Subcutaneous abdominal adipose tissue (tissue), 5 donors: ENCODE results near the gene AADACL4.

Experiments
- H3K27ac ChIP-seq: one replicate; pipeline ENCODE4 v1.7.0; 2013; ENCODE audit warnings: low read depth, mild to moderate bottlenecking, inconsistent platforms, low read length, moderate library complexity
- H3K27me3 ChIP-seq, 5 donors: one replicate each; pipeline ENCODE4 v1.7.0; 2013; ENCODE audit warnings: low read length in 5 of 5, inconsistent platforms in 1 of 5; ENCODE audit not compliant: control insufficient read depth in 5 of 5, insufficient read depth in 4 of 5
- H3K36me3 ChIP-seq, 5 donors: one replicate each; pipeline ENCODE4 v1.7.0; 2013; ENCODE audit warnings: low read length in 5 of 5; ENCODE audit not compliant: control insufficient read depth in 5 of 5, insufficient read depth in 5 of 5
- H3K4me1 ChIP-seq, 5 donors: one replicate each; pipeline ENCODE4 v1.7.0; 2013; ENCODE audit warnings: low read length in 5 of 5, mild to moderate bottlenecking in 3 of 5, moderate library complexity in 1 of 5; ENCODE audit not compliant: control insufficient read depth in 5 of 5, insufficient read depth in 5 of 5
- H3K4me3 ChIP-seq, 5 donors: one replicate each; pipeline ENCODE4 v1.7.0; 2013; ENCODE audit warnings: low read length in 5 of 5, low read depth in 1 of 5
- H3K9ac ChIP-seq, 5 donors: one replicate each; pipeline ENCODE4 v1.7.0; 2013; ENCODE audit warnings: low read length in 5 of 5, mild to moderate bottlenecking in 4 of 5, moderate library complexity in 3 of 5
- H3K9me3 ChIP-seq, 5 donors: one replicate each; pipeline ENCODE4 v1.7.0; 2013; ENCODE audit warnings: low read length in 5 of 5; ENCODE audit not compliant: control insufficient read depth in 5 of 5
- donor health status: healthy.
- donor health status: healthy.
- donor health status: healthy.
- donor health status: healthy.
- donor health status: healthy.

Gene AADACL4

DNA sequence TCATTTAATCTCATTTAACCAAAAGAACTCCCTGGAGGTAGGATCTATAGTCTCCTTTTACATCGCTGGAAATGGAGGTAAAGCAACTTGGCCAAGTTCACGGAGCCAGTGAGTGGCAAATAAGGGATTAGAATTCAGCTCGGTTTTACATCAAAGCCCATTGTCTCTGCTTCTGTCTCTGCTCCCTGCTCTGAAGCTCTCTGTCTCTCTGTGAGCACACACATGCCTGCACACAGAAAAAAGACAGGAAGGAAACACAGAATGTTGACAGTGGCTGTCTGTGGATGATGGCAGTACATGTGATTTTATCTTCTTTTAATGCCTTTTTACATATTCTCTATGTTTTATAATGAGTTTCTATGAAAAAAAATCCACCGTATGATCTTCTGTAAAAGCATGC, 17.0 kb upstream of the AADACL4 start:
- Histone ChIP-seq H3K9me3 (no peaks in the 10 kb centered on the region), H3K4me1 (peaks cover 3 to 24% (median 13%) of the 10 kb centered on the region in 5 donors), H3K27ac (no peak overlapping the region), H3K27me3 (no peaks in the 10 kb centered on the region), H3K9ac (no peak overlapping the region), H3K4me3 (no peak overlapping the region), H3K36me3 (no peaks in the 10 kb centered on the region)

DNA sequence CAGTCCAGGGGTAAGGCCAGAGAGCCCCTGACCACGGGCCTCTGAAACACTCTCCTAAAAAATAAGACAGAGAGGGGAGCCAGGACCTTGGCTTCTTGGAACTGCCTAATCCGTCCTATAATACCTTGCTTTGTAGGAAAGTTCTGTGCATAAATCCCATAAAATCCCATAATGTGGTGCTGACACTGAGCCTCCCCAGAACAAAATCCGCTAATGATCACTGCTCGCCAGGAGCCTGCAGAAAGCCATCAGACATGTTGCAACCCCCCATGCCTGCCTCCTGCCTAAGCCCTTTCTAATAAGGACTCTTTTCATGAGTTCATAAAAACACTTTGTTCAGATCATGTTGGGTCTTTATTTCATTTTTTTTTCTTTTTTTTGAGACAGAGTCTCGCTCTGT, 16.6 kb upstream of the AADACL4 start:
- no peak overlapping the region for H3K9ac ChIP-seq
- no peaks in the 10 kb centered on the region for H3K27me3 ChIP-seq
- H3K4me1 ChIP-seq = peaks cover 0 to 21% (median 9%) of the 10 kb centered on the region in 5 donors
- H3K27ac ChIP-seq = no peak overlapping the region
- H3K9me3 ChIP-seq = no peaks in the 10 kb centered on the region
- no peak overlapping the region for H3K4me3 ChIP-seq
- H3K36me3 ChIP-seq = no peaks in the 10 kb centered on the region

DNA sequence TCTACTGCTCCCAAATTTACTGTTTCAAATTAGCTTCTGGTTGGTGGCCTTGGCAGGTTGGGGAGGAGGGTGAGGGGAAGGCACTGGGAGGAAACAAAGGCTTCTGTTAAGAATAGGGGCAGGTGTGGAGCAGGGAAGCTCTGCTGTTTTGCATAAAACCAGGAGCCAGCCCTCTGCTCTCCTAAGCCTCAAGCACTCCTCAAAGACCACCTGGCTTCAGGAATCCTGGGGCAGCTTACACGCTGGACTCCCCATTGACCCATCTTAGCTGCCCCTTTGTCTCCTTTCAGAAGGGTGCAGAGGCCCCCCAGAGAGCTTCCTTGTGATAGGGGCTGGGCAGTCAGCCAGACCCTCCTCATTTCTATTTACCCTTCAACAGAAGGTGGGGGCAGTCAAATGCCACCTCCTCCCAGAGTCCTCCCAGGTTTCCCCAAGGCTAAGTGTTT, 14.4 kb upstream of the AADACL4 start:
- Histone ChIP-seq H3K4me1 (peaks cover 0 to 20% (median 4%) of the 10 kb centered on the region in 5 donors), H3K9ac (no peak overlapping the region), H3K36me3 (no peaks in the 10 kb centered on the region), H3K9me3 (no peaks in the 10 kb centered on the region), H3K27ac (no peak overlapping the region), H3K27me3 (no peaks in the 10 kb centered on the region), H3K4me3 (no peak overlapping the region)

DNA sequence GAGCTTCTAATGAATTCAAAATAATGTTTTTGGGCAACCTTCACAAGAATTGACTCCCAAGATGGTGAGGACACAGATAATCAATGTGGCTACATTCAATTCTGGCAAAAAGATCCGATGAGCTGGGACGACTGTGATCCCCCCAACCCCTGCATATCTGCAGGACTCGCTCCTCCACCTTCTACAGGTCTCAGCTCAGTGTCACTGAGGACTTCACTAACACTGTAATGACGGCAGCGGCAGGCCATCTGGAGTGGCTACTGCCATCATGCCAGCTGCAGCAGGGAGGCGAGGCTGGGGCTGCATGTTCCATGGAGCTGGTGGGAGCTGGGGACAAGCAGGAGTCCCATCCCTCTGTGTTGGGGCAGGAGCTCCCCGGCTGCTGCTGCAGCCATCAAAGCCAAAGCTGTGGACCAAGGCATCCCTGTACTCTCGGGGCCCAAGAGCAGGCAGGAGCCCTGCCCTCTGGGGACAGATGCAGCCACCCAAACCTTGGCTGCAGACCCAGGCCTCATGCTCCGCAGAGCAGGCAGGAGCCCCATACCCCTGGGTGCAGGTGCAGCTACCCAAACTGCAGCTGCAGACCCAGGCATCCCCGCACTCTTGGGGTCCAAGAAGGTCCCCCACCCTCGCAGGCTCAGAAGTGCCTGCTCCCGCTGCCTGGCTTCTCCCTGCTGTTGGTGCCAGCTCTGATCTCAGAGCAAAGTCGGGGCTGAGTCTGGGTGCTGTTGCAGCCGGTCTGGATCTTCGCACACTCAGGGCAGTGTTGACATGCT, 13.7 kb upstream of the AADACL4 start:
- Histone ChIP-seq H3K4me3 (no peak overlapping the region), H3K4me1 (peaks cover 0 to 22% (median 5%) of the 10 kb centered on the region in 5 donors), H3K27ac (no peak overlapping the region), H3K9ac (no peak overlapping the region), H3K36me3 (no peaks in the 10 kb centered on the region), H3K9me3 (no peaks in the 10 kb centered on the region), H3K27me3 (no peaks in the 10 kb centered on the region)

DNA sequence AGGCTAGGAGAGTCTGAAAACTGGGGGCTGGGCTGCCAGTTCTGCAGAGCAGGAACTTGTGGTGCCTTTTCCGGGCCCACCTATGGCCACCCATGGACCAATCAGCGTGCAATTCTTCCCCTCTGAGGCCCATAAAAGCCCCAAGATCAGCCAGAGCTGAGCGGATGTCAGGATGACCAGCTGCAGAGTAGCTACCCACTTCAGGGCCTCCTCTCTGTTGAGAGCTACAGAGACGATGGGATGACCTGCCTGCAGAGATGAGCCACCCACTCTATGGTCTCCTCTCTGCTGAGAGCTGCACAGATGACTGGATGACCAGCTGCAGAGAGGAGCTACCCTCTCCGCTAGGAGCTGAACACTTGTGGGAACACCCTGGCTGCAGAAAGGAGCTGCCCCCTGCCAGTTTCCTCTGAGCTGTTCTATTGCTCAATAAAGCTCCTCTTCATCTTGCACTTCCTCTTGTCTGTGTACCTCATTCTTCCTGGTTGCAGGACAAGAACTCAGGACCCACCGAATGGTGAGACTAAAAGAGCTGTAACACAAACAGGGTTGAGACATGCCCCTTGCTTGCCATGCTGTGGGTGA, 12.8 kb upstream of the AADACL4 start:
- peaks cover under 1 to 29% (median 11%) of the 10 kb centered on the region in 5 donors for H3K4me1 ChIP-seq
- no peaks in the 10 kb centered on the region for H3K9me3 ChIP-seq
- H3K36me3 ChIP-seq = no peaks in the 10 kb centered on the region
- no peak overlapping the region for H3K9ac ChIP-seq
- no peaks in the 10 kb centered on the region for H3K27me3 ChIP-seq
- H3K27ac ChIP-seq = no peak overlapping the region
- H3K4me3 ChIP-seq = no peak overlapping the region

DNA sequence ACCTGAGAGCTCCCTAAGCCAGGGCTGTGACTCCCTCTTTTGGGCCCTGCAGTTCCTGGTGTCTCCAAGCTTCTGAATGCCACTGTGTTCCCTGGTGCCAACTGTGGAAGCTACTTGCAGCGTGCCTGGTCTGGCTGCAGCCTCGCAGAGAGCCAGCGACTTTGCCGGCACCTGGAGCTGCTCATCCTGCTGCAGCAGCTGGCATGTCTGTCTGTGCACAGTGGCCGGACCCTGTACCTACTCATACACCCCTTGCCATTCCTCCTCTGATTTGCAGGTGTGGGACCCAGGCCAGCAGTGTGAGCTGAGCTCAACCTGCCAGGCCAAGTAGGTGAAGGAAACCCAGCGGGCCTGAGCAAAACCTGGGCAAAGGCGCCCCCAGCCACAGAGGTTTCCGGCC, 12.3 kb upstream of the AADACL4 start:
- no peaks in the 10 kb centered on the region for H3K9me3 ChIP-seq
- peaks cover 0 to 3% (median 0%) of the 10 kb centered on the region in 5 donors for H3K27me3 ChIP-seq
- no peak overlapping the region for H3K27ac ChIP-seq
- no peak overlapping the region for H3K9ac ChIP-seq
- H3K36me3 ChIP-seq = no peaks in the 10 kb centered on the region
- H3K4me3 ChIP-seq = no peak overlapping the region
- H3K4me1 ChIP-seq = peaks cover 5 to 34% (median 17%) of the 10 kb centered on the region in 5 donors

DNA sequence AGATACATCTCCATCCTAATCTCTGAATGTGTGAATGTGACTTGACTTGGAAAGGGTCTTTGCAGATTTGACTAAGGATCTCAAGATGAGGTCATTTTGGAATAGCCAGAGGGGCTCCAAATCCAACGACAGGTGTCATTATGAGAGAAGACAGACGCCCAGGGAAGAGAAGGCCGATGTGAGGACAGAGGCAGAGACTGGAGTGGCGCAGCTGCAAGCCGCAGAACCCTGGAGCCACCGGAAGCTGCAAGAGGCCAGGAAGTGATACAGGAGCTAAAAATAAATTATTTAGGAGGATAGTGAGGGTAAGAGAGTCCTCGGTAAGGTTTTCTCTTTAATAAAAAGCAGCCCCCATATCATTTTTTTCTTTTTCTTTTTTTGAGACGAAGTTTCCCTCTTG, 9.7 kb upstream of the AADACL4 start:
- peaks cover 11 to 50% (median 33%) of the 10 kb centered on the region in 5 donors for H3K4me1 ChIP-seq
- no peaks in the 10 kb centered on the region for H3K36me3 ChIP-seq
- H3K4me3 ChIP-seq = no peak overlapping the region
- H3K9me3 ChIP-seq = peaks cover 0 to 6% (median 1%) of the 10 kb centered on the region in 5 donors
- H3K27ac ChIP-seq = peak overlapping the region; percentile 82
- no peak overlapping the region for H3K9ac ChIP-seq
- H3K27me3 ChIP-seq = peaks cover 0 to 3% (median 0%) of the 10 kb centered on the region in 5 donors

DNA sequence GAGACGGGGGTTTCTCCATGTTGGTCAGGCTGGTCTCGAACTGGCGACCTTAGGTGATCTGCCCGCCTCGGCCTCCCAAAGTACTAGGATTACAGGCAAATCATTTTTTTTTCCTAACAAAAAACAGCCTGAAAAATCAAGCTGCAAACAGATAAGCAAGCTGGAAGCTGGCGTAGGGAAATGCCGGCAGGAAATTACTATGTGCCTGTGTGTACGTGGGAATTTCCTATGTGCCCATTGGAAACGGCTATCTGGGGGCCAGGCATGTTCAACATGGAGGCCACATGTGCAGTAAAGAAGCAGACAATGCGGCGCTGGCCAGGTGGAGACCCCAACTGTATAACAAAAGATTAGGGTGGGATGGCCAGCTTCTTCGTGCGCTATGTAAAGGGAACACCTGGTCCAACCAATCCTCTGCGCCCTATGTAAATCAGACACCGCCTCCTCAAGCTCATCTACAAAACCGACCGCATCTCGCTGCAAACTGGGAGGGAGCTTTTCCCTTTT, 9.1 kb upstream of the AADACL4 start:
- peak overlapping the region in 1 of 5 donors; percentile 29 for H3K4me3 ChIP-seq
- H3K36me3 ChIP-seq = no peaks in the 10 kb centered on the region
- H3K4me1 ChIP-seq = peaks cover 11 to 50% (median 33%) of the 10 kb centered on the region in 5 donors
- H3K27ac ChIP-seq = peak overlapping the region; percentile 82
- H3K27me3 ChIP-seq = peaks cover 0 to 3% (median 0%) of the 10 kb centered on the region in 5 donors
- H3K9ac ChIP-seq = peak overlapping the region in 1 of 5 donors; percentile 52
- peaks cover 1 to 12% (median 7%) of the 10 kb centered on the region in 5 donors for H3K9me3 ChIP-seq

DNA sequence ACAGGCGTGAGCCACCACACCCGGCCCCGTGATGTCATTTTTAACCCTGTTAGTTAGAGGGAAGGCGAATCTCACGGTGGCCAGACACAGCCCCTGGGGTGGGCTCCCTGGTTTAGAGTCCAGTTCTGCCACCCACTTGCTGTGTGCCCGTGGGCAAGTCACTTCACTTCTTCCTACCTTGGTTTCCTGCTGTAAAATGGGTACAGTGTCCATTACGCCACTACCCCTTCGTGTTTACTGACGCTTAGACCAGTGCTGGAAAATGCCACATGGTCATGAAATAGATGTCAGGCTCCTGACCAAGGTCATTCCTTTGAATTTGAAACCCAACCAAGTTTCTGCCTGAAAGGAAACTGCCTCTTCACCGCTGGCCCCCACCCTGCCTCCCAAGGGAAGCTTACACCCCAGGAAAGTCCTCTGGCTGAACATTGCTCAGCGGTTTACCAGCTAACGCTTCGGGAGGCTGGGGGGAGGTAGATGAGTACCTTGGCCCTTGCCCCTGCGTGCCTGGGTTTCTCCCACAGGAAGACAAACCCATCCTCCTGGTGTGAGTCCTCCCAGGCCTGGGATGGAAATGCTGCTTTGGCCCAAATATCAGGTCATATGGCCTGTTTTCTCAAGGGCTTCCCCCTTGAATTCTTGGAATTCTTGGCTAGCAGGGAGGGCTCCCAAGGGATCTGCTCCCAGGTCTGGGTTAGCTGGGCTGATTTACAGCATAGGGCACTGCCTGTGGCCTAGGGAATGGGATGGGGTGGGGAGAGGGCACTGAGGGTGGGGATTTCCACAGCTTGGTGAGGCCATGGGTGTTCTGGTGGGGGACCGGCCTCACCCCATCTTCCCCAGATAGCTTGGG, 7.6 kb upstream of the AADACL4 start:
- H3K27ac ChIP-seq = peak overlapping the region; percentile 82
- peaks cover 7 to 23% (median 18%) of the 10 kb centered on the region in 5 donors for H3K9me3 ChIP-seq
- peak overlapping the region in 1 of 5 donors; percentile 34 for H3K4me3 ChIP-seq
- H3K27me3 ChIP-seq = peaks cover 0 to 3% (median 0%) of the 10 kb centered on the region in 5 donors
- H3K4me1 ChIP-seq = peaks cover 11 to 42% (median 32%) of the 10 kb centered on the region in 5 donors
- peak overlapping the region in 3 of 5 donors; percentile 54 to 73 (median 55) for H3K9ac ChIP-seq
- peaks cover 0 to 4% (median 0%) of the 10 kb centered on the region in 5 donors for H3K36me3 ChIP-seq
